Glutamatergic neuron (in vitro differentiated cells): Measurements from ENCODE around the gene DRAXIN. TPM values are rescaled to one million over a fixed set of nuclear protein-coding genes. Genes with fewer than 3 reads are reported as not detected.

Experiments used
- DNase-seq: peaks from one replicate; pipeline ENCODE4 v3.0.0; 2022
- H3K27ac Mint-ChIP-seq: one replicate; pipeline ENCODE4 v1.8.0; 2020; ENCODE audit warnings: mild to moderate bottlenecking, mixed read lengths, inconsistent platforms; ENCODE audit not compliant: unreplicated experiment
- H3K27me3 Mint-ChIP-seq: one replicate; pipeline ENCODE4 v1.8.0; 2020; ENCODE audit warnings: mild to moderate bottlenecking, moderate library complexity, mixed read lengths, inconsistent platforms; ENCODE audit not compliant: unreplicated experiment
- H3K36me3 Mint-ChIP-seq: one replicate; pipeline ENCODE4 v1.8.0; 2020; ENCODE audit warnings: mild to moderate bottlenecking, mixed read lengths, inconsistent platforms; ENCODE audit not compliant: unreplicated experiment
- H3K4me1 Mint-ChIP-seq: one replicate; pipeline ENCODE4 v1.8.0; 2020; ENCODE audit warnings: mild to moderate bottlenecking, low read depth, mixed read lengths, inconsistent platforms; ENCODE audit not compliant: unreplicated experiment
- H3K4me3 Mint-ChIP-seq: one replicate; pipeline ENCODE4 v1.8.0; 2020; ENCODE audit warnings: mild to moderate bottlenecking, mixed read lengths, inconsistent platforms; ENCODE audit not compliant: unreplicated experiment
- H3K9me3 Mint-ChIP-seq: one replicate; pipeline ENCODE4 v1.8.0; 2020; ENCODE audit warnings: mild to moderate bottlenecking, moderate library complexity, mixed read lengths, inconsistent platforms; ENCODE audit not compliant: unreplicated experiment
- total RNA-seq: library from RNA; stranded (reverse); fragmentation: NEBNext Ultra II Directional; extraction: Animal tissue kit (Norgen Biotek cat#: 25700); gene quantifications from one replicate; pipeline ENCODE4 v1.2.1, GENCODE V29; 2021; ENCODE audit not compliant: unreplicated experiment
- TF ChIP-seq, protein P1 (sequence below): fragments of 200-600 bp; sonication (generic); IDR thresholded peaks from one replicate; pipeline ENCODE4 v1.5.0; 2021; ENCODE audit not compliant: partially characterized antibody, unreplicated experiment

DRAXIN gene
- total RNA-seq, 1 donor from 2014 or later = 111 TPM

DNA sequence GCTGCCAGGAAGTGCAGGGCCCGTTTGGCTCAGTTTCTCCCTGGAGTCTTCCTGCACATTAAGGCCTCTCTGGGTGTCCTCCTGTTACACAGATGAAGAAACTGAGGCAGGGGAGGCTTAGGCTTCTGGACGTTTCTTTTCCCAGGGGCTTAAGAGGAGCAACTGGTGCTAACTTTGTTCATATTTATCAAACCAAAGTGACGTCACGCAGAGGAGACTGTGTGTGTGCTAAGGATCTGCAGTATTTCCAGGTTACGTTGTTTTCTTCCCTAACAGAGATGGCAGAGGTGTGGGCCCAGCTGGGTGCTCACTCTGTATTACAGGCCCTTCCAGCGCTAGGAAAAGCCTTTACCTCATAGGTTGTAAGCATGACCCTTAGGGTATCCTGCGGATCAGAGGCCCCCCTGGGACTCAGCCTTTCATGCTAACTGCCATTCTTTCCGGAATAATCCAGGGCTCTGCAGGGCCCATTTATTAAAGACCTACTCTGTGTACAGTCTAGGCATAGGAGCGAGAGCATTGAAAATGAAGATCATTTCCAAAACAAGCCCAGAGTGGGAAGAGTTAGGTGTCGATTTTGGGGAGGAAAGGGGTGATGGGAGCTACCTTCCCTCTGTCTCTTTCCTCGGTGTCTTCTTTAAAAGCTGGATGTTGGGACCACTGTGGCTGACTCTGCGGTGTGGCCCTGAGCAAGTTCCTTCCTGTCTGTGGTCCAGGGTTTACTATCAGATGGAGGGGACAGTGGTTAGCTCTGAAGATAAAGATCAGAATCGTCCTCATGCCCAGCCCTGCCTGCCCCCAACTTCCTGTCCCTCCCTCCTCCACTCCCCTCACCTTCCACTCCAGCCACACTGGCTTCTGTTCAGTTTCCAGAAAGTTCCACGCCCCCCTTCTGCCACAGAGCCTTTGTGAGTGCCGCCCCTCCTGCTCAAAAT is 49.0 kb downstream of the DRAXIN start:
- DNase-seq = no peak
- H3K4me1 Mint-ChIP-seq = peaks cover 4% of the 10 kb centered on the region
- no peak overlapping the region for H3K27ac Mint-ChIP-seq
- no peak overlapping the region for H3K4me3 Mint-ChIP-seq
- TF ChIP-seq, protein P1, sequence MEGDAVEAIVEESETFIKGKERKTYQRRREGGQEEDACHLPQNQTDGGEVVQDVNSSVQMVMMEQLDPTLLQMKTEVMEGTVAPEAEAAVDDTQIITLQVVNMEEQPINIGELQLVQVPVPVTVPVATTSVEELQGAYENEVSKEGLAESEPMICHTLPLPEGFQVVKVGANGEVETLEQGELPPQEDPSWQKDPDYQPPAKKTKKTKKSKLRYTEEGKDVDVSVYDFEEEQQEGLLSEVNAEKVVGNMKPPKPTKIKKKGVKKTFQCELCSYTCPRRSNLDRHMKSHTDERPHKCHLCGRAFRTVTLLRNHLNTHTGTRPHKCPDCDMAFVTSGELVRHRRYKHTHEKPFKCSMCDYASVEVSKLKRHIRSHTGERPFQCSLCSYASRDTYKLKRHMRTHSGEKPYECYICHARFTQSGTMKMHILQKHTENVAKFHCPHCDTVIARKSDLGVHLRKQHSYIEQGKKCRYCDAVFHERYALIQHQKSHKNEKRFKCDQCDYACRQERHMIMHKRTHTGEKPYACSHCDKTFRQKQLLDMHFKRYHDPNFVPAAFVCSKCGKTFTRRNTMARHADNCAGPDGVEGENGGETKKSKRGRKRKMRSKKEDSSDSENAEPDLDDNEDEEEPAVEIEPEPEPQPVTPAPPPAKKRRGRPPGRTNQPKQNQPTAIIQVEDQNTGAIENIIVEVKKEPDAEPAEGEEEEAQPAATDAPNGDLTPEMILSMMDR = no peak
- peaks cover 4% of the 10 kb centered on the region for H3K27me3 Mint-ChIP-seq
- H3K9me3 Mint-ChIP-seq = peaks cover 3% of the 10 kb centered on the region
- H3K36me3 Mint-ChIP-seq = no peaks in the 10 kb centered on the region

DNA sequence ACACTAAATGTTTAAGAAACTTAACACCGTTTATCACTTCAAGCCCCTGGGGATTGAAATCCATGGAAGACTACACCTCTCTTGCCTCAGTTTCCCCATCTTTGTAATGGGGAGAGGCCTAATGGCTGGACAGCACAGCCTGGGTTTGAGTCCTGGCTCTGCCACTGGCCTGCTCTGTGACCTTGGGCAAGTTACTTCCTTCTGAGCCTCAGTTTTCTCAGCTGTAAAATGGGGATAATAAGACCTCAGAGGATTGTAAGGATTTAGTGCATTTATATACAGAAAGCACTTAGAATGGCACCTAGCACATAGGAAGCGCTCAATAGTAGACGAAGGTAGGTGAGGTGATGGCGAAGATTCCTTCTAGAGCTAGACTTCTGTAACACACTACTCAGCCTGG is 50.0 kb downstream of the DRAXIN start:
- Mint-ChIP-seq H3K4me1 (peaks cover 8% of the 10 kb centered on the region), H3K4me3 (no peak overlapping the region), H3K9me3 (peaks cover 3% of the 10 kb centered on the region), H3K36me3 (no peaks in the 10 kb centered on the region), H3K27me3 (peaks cover 4% of the 10 kb centered on the region), H3K27ac (no peak overlapping the region)
- TF ChIP-seq, protein P1 = no peak
- no peak for DNase-seq

DNA sequence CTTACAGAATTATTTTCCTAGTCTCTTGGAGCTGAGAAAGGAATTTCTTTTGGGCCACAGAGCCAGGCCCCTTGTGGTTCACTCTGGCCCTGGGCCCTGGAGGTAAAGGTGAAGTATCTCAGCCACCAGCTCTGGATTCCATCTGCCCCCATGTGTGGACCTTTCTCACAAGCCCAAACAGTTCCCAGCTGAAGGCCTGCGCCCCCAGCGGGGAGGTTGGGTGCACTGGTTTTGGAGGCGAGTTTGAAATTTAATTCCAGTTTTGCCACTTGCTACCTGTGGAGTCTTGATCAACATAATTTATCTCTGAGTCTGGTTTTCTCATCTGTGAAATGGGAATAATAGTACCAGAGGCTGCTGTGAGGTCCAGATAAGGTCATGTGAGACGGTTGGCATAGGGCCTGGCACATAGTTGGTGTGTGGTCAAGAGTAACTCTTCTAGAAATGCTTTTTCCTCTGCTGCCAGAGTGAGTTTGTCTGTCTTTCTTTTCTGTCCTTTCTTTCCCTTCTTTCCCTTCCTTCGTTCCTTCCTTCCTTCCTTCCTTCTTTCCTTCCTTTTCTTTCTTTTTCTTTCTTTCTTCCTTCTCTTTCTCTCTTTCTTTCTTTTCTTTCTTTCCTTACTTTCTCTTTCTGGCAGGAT is 50.5 kb downstream of the DRAXIN start:
- H3K4me1 Mint-ChIP-seq = peaks cover 9% of the 10 kb centered on the region
- H3K4me3 Mint-ChIP-seq = no peak overlapping the region
- TF ChIP-seq, protein P1 = no peak
- H3K27me3 Mint-ChIP-seq = peaks cover 8% of the 10 kb centered on the region
- H3K27ac Mint-ChIP-seq = no peak overlapping the region
- no peaks in the 10 kb centered on the region for H3K36me3 Mint-ChIP-seq
- H3K9me3 Mint-ChIP-seq = peaks cover 5% of the 10 kb centered on the region
- no peak for DNase-seq

DNA sequence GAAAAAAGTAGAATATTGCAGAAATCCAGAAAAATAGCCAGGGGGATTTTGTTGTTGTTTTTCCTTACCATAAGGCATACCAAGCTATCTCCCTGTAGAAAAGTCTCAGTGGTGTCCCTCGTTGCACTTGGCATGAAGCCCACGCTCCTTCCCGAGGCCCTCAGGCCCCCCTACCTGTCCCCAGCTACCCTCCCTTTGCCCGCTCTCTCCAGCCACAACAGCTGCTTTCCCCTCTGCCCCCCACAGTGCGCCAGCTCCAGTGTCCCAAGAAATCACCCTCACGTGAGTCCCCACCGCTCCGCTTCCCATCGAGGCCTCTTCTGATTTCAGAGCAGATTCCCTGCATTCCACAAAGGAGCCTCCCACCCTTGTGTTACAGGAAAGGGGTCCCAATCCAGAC is 52.8 kb downstream of the DRAXIN start:
- no peak overlapping the region for H3K27ac Mint-ChIP-seq
- peaks cover 8% of the 10 kb centered on the region for H3K27me3 Mint-ChIP-seq
- no peak for DNase-seq
- H3K4me1 Mint-ChIP-seq = peaks cover 8% of the 10 kb centered on the region
- TF ChIP-seq, protein P1 = no peak
- H3K4me3 Mint-ChIP-seq = no peak overlapping the region
- H3K36me3 Mint-ChIP-seq = no peaks in the 10 kb centered on the region
- H3K9me3 Mint-ChIP-seq = peaks cover 3% of the 10 kb centered on the region

DNA sequence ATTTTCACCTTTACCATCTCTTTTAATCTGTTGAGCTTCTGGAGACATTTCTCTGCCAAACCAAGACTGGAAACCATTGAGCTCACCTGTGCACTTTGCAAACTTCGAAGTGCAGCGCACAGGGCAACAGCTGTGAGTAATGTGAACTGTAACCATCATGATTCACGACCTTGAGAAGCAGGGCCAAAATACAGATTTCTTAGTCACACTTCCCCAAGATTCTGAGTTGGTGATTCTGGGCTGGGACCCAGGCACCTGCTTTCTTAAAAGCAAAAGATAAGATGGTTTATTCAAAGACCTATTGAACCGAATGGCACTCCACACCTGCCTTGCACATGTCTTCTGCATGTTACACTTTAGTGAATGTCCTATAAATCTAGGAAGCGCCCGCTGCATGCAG is 54.6 kb downstream of the DRAXIN start:
- Mint-ChIP-seq H3K27me3 (peaks cover 8% of the 10 kb centered on the region), H3K4me1 (peaks cover 6% of the 10 kb centered on the region), H3K27ac (no peak overlapping the region), H3K36me3 (no peaks in the 10 kb centered on the region), H3K4me3 (no peak overlapping the region), H3K9me3 (peaks cover 3% of the 10 kb centered on the region)
- no peak for DNase-seq
- TF ChIP-seq, protein P1 = no peak
